Amniotic stem cell (primary cell): ENCODE measurements around the gene WDR46.
"Not testable (repeated sequence)": the region's sequence is repeated elsewhere in the genome, so short reads cannot be mapped to it uniquely, and the experiment has no call there.

Experiments
- DNase-seq: peaks from one replicate; lab custom pipeline; 2025; lab: John Stamatoyannopoulos, UW

The WDR46 gene

GRCh38 chr6:33288141-33288920 is 708 bp downstream of the WDR46 start:
- no peak for DNase-seq

- no peak for DNase-seq
Observed at GRCh38 chr6:33286946-33287914, 1.8 kb downstream of the WDR46 start.

- not testable (repeated sequence) for DNase-seq
Observed at GRCh38 chr6:33285214-33285613, 3.8 kb downstream of the WDR46 start.

- DNase-seq: no peak
Observed at GRCh38 chr6:33280539-33280938, 8.5 kb downstream of the WDR46 start.

DNA sequence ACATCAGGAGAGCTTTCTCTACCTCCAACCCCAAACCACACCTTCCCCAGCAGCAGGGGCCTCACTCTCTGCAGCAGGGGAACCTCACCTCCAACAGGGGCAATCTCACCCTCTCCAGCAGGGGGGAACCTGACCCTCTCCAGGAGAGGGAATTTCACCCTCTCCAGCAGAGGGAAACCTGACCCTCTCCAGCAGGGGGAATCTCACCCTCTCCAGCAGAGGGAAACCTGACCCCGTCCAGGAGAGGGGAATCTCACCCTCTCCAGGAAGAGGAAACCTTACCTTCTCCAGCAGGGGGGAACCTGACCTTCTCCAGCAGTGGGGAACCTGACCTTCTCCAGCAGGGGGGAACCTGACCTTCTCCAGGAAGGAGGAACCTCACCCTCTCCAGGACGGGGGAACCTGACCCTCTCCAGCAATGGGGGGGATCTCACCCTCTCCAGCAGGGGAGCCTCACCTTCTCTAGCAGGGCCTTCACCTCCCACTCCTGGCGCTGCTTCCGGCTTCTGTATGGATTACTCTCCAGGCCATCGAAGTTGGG is 9.0 kb downstream of the WDR46 start:
- no peak for DNase-seq

DNA sequence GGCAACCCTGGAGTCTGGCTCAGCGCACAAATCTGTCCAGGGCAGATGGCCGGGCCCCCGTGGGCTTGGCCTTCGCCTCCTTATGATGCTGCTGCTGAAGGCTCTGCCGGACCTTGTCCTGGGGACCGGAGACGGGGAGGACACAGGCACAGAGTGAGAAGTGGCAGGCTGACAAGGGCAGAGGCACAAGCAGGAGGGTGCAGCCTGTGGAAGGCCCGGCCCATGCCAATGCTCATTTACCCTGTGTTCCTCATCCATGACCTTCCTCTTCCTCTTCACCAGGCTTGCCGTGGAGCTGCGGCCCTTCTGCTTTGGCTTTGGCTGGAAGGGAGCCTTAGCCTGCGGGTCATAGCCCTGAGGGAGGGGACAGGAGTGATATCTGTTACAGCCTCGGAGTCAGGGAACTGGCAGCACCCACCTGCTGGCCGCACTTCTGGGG is 9.8 kb downstream of the WDR46 start:
- no peak for DNase-seq

- no peak for DNase-seq
Observed at GRCh38 chr6:33278810-33279209, 10.2 kb downstream of the WDR46 start.

DNA sequence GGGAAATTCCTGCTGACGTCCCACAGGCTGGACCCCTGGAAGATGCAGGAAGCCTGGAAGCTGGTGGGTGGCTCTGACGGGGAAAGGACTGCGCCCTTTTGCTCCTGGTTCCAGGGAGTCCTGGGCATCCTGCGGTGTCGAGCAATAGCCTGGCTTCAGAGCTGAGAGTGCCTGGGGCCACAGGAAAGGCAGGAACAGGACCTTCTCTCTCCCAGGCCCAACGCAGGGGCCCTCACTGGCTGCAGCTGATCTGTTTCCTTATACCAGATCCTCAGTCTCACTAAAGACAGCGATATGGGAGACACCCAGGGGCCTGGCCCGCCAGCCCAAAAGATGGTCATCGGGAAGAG is 10.7 kb downstream of the WDR46 start:
- no peak for DNase-seq

DNA sequence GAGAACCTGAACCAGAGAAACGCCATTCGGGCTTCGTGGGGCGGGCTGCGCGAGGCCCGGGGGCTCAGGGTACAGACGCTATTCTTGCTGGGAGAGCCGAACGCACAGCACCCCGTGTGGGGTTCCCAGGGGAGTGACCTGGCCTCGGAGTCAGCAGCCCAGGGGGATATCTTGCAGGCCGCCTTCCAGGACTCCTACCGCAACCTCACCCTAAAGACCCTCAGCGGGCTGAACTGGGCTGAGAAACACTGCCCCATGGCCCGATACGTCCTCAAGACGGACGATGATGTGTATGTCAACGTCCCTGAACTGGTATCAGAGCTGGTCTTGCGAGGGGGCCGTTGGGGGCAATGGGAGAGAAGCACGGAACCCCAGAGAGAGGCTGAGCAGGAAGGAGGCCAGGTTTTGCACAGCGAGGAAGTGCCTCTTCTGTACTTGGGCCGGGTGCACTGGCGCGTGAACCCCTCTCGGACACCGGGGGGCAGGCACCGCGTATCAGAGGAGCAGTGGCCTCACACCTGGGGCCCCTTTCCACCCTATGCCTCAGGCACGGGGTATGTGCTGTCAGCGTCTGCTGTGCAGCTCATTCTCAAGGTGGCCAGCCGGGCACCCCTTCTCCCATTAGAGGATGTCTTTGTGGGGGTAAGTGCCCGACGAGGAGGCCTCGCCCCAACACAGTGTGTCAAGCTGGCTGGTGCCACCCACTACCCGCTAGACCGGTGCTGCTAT is 11.2 kb downstream of the WDR46 start:
- DNase-seq: no peak

DNA sequence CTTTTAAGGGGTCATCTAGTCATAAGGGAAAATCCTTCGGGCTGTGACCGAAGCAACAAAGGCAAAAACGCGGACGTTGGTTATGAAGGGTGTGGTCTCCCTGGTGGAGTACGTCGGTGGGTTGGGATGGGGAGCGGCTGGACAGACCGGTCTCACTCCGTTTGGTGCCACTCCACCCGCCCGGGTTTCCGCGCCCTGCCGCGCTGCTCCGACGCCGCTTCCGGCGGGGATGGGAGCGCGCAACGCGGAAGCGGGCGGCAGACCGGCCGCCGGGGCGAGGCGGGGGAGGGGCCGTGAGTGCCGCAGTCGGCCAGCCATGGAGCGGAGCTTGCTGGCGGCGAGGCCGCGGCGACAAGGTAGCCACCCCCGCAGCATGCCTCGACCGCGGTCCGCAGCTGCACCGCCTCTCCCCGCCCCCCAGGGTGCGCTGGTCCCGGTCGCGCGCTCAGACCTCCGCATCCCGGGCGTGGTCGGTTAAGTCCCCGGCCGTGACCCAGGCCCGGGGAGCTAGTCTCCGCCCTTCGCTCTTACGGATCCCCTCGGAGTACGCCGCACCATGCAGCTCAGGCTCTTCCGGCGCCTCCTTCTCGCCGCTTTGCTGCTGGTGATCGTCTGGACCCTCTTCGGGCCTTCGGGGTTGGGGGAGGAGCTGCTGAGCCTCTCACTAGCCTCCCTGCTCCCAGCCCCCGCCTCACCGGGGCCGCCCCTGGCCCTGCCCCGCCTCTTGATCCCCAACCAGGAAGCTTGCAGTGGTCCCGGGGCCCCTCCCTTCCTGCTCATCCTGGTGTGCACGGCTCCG is 12.0 kb downstream of the WDR46 start, which contains the start of gene B3GALT4:
Gene B3GALT4, plus strand, starts transcription at position 260 of the 799 bp plus-strand sequence. Its CDS starts 297 bp downstream, at position 557.
- DNase-seq: peak; percentile 46

GRCh38 chr6:33276581-33276863 is 12.5 kb downstream of the WDR46 start:
- no peak for DNase-seq

GRCh38 chr6:33275795-33276580 is 13.1 kb downstream of the WDR46 start:
- not testable (repeated sequence) for DNase-seq

- no peak for DNase-seq
Observed at GRCh38 chr6:33273924-33274902, 14.8 kb downstream of the WDR46 start.

DNA sequence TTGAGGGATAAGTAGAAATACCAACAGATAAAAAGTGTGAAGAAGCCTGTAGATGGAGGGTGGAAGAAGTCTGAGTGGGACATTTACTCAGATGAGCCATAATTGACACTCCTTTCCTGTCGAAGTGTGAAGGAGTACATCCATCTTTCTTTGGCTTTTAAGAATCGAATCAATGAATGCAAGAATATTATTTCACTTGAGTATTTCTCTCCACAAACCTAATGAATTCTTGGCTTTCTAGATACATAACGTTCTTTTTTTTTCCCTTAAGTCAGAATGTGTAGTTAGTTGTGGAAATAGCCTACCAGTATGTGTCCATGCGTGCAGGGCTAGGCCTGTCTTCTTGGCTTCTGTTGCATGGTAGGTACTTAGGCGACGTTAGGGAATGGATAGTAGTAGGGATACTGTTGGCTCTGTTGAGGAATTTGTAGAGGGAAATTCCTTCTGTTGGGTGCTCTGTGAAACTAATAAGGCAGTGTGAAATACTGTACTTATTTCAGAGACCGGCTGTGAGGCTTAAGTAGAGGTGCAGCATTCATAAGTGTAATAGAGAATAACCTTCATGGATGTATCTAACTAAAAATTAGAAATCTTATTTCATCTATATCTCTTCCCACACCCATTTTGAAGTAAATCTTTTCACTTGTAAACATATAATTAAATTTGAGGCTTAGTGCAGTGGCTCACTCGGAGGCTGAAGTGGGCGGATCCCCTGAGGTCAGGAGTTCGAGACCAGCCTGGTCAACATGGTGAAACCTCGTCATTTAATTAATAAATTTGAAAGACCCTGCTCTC is 15.7 kb downstream of the WDR46 start:
- no peak for DNase-seq

DNA sequence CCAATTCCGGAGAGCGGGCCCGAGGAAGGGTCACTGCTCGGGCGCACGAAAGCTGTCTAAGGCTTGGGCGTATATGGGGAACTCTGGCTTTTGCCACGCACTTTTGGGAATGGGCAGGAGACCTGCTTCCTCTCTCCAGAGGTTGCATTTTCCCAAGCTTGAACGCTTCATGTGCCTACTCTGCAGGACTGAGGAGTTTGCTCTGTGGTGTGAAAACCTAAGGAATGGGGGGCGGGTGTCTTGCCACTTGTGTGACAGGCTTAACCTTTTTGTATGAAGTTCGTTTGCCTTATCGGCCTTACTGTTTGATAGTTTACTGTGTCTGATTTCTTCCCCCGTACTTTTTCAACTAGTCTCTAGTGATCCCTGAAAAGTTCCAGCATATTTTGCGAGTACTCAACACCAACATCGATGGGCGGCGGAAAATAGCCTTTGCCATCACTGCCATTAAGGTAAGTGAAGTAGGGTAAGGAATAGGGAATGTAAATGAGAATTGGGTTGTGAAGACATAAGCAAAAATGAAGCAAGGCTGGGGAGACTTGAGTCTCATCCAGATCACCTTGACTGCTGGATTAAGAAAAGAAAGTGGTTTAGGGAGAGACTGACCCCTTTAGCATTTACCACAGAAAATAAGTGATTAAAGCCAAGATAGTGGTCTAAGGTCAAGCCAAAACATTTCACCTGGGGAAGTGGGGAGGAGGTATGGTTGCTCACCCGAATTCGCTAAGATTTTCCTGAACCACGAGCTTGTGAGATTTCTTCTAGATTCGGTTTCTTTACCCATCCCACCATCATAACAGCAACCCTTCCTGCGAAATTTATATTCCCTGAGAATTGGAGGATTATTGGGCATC is 16.5 kb downstream of the WDR46 start:
- DNase-seq: no peak

- DNase-seq: peak; percentile 100
Observed at GRCh38 chr6:33271468-33272274, 17.4 kb downstream of the WDR46 start, which contains the start of the genes RPS18 and VPS52. Gene RPS18 (plus strand): TSS chr6:33272075. CDS start chr6:33272120, 45 bp downstream. Gene VPS52 (minus strand): TSS chr6:33271876. CDS start chr6:33271675, 201 bp downstream.
